ENCODE data around the gene INSIG1.

DNA sequence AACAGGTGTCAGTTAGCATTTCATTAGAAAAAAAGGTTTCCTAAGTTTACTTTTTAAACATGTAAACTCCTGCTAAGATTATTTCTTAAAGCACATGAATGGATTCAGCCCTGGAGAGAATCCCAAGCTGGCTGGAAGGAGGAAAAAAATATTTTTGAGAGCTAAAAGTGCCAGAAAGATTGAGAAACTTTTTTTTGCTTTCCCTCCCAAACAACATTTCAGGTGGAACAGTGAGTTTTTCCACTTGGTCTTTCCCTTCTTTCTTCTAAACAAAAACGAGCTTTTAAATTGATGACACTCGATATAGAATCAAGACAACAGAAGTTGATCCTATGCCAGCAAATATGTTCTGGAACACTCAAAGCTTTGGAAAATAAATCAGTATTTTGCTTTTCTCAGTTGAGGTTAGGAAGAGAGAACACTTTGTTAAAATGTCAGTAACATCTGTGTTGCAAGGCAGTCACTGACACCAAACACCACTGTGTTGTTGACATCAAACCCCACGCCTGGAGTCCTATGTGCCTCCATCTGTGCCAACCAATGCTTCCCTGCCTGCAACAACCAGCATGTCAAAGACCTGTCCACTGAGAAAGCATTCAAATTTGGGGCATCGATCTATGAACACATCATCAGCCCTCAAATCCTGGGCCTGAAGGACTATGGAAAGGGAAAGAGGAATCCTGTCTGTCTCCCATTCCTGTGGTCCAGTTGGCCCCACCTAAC, 22.9 kb upstream of the INSIG1 start:
- TF ChIP-seq, protein P1, sequence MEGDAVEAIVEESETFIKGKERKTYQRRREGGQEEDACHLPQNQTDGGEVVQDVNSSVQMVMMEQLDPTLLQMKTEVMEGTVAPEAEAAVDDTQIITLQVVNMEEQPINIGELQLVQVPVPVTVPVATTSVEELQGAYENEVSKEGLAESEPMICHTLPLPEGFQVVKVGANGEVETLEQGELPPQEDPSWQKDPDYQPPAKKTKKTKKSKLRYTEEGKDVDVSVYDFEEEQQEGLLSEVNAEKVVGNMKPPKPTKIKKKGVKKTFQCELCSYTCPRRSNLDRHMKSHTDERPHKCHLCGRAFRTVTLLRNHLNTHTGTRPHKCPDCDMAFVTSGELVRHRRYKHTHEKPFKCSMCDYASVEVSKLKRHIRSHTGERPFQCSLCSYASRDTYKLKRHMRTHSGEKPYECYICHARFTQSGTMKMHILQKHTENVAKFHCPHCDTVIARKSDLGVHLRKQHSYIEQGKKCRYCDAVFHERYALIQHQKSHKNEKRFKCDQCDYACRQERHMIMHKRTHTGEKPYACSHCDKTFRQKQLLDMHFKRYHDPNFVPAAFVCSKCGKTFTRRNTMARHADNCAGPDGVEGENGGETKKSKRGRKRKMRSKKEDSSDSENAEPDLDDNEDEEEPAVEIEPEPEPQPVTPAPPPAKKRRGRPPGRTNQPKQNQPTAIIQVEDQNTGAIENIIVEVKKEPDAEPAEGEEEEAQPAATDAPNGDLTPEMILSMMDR (IDR thresholded peaks at IDR 0.05): no peak
- no peak for TF ChIP-seq POLR2AphosphoS5 (IDR thresholded peaks at IDR 0.05)

Data from transverse colon (tissue), 4 donors.